T-helper 22 cell (primary cell): ENCODE measurements around the gene ZNF101.

Experiments used
- DNase-seq: peaks from one replicate; pipeline ENCODE4 v3.0.0-alpha.2; 2020; ENCODE audit warnings: low read depth

Gene ZNF101

GRCh38 chr19:19711934-19712828, 43.5 kb downstream of the ZNF101 start:
- DNase-seq = no peak

DNA sequence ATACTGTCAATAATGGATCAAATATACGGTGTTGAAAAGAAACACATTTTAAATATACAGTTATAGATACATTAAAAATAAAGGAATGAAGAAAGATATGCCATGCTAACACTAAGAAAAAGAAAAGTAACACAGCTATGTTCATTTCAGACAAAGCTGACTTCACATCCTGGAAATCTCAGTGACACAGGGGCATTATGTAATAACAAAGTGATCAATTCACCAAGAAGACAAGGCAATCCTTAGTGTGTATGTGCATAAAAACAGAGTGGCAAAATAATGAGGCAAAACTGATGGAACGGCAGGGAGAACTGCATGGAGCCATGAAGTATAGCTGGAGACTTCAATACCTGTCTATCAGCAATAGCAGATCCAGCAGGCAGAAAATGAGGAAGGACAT, 51.2 kb downstream of the ZNF101 start:
- DNase-seq = no peak

DNA sequence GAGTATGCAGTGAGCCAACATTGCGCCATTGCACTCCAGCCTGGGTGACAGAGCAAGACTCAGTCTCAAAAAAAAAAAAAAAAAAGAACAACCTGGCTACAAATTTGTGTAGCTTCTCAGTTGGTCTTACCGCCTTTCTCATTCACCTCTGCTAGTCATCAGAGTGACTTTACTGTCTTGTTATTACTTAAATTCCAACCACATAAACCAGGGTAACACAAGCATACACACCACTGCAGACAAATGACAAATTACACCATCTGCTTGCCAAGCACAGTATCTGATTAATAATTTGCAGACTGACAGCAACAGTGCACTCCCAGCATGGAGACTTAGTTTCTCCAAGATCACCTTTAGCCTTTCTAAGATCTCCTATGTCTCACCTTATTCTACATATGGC, 53.3 kb downstream of the ZNF101 start:
- DNase-seq = no peak

DNA sequence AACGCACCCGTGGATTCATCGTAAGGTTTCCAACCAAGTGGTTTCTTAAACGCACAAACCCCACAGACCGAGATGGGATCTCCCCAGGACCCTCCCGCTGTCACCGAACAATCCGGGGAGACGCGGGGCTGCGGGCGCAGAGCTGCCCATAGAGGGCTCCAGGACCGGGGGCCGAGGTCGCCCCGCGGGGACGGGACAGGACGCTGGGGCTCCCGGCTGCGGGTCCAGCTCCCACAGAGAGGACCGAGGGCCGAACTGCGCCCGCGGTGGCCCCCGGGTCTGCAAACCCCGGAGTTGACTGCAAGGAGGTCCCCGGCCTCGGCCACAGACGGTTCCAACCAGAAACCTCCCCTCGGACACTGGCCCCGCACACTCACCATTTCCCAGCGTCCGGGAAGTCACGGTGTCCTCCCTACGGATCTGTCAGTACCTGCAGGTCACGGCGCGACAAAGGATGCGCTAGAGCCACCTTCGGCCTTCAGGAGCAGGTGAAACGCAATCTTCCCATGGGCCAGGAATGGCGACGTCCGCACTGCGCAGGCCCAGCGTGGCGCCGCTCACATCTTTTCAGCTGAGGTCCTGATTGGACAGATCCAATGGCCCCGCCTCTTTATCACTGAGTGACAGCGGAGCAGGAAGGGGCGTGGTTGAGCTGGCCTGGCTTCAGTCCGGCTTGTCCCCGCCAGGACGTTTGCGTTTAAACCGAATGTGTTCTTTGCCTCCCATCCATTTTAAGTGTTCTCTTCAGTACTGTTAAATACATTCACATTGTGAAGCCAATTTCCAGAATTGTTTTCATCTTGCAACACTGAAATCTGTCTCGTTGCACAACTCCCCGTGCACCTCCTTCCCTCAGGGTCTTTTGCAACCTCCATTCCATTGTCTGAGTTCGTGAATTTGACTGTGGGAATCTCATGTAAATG, 64.2 kb downstream of the ZNF101 start, which contains the start of gene ZNF14:
TSS of gene ZNF14 (minus strand) at position 534 of the 923 bp plus-strand sequence. CDS start at position 380, 154 bp downstream.
- DNase-seq = peak; percentile 81
